NCI-H69 (cell line): ENCODE measurements around the gene RHOXF1.
"Not testable (repeated sequence)": the region's sequence is repeated elsewhere in the genome, so short reads cannot be mapped to it uniquely, and the experiment has no call there.

Source experiments
- DNase-seq: peaks from one replicate; lab custom pipeline; 2025; lab: John Stamatoyannopoulos, UW

The RHOXF1 gene

DNA sequence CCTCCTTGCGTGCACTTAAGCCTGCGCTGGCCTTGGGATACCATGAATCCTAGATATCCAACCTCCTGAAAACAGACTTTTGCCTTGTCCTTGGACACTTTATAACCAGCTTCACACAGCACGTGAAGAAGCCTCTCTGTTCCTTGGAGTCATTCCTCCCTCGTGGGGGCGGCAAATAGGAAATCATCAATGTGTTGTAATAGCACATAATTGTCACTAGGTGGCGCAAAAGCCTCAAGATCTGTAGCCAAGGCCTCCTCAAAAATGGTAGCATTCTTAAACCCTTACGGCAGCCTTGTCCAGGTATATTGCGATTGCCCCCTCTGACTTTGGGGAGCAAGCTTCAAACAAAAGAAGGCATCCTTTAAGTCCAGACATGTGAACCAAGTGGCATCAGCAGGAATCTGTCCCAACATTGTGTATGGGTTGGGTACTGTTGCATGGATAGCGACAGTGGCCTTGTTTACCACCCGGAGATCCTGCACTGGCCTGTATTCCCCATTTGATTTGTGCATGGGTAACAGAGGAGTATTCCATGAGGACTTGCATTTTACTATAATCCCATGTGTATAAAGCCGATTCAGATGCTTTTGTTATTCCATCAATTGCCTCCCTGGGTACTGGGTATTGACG lies 30.0 kb downstream of the RHOXF1 start:
- DNase-seq = not testable (repeated sequence)

GRCh38 chrX:120077590-120077989 lies 38.1 kb downstream of the RHOXF1 start, which contains the start of gene RHOXF2B:
Gene RHOXF2B, minus strand, starts transcription at chrX:120077690. Its CDS starts 138 bp downstream, at chrX:120077552.
- not testable (repeated sequence) for DNase-seq

GRCh38 chrX:120066169-120066568 lies 49.5 kb downstream of the RHOXF1 start:
- not testable (repeated sequence) for DNase-seq
